ENCODE measurements around the gene TTF1.

Gene TTF1

DNA sequence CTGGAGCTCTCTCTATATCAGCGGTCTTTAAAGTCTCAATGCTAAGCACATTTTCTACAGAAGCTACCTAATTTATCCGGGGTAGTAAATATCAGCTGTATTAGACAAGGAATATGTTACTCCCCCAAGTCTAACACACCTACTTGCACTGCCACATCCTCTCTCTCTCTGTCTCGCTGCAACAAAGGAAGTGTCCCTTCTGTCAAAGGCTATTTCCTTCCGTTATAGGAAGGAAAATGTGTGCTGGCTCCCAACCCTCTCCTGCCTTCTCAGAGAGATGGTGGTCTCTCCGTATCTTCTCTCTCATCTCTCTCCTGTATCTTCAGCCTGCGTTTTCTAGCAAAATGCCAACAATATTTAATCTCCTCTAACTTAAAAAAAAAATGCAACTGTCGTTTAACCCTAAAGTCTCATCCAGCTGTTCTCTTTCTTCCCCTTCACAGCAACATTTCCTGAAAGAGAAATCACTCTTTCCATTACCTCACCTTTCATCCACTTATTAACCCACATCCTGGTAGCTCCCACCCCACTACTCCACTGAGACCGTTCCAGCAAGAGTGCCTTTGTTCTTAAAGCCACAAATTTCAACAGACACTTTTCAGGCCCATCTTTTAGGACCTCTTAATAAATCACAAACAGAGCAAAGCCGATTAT is 2.3 kb downstream of the TTF1 start:
- DNase-seq (ENCODE audit: extremely low read depth, low read depth): no peak
- TF ChIP-seq, protein P1, sequence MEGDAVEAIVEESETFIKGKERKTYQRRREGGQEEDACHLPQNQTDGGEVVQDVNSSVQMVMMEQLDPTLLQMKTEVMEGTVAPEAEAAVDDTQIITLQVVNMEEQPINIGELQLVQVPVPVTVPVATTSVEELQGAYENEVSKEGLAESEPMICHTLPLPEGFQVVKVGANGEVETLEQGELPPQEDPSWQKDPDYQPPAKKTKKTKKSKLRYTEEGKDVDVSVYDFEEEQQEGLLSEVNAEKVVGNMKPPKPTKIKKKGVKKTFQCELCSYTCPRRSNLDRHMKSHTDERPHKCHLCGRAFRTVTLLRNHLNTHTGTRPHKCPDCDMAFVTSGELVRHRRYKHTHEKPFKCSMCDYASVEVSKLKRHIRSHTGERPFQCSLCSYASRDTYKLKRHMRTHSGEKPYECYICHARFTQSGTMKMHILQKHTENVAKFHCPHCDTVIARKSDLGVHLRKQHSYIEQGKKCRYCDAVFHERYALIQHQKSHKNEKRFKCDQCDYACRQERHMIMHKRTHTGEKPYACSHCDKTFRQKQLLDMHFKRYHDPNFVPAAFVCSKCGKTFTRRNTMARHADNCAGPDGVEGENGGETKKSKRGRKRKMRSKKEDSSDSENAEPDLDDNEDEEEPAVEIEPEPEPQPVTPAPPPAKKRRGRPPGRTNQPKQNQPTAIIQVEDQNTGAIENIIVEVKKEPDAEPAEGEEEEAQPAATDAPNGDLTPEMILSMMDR (IDR thresholded peaks at IDR 0.05; ENCODE audit: low read depth, low read length): no peak

DNA sequence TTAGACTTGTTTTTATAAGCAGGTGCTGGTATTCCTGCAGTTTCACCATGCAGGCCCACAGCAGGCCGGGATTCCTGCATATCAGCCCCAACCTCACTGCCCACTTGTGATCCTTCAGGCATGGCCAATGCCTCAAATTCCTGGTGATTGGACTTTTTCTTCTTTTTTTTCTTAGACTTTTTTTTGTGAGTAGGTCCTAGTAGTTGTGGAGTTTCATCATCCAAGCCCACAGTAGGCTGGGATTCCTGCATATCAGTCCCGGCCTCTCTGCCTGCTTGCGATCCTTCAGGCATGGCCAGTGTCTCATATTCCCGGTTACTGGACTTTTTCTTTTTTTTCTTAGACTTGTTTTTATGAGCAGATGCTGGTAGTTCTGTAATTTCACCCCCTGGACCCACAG is 4.8 kb downstream of the TTF1 start:
- DNase-seq (ENCODE audit: extremely low read depth, low read depth): no peak
- TF ChIP-seq, protein P1 (IDR thresholded peaks at IDR 0.05; ENCODE audit: low read depth, low read length): no peak

DNA sequence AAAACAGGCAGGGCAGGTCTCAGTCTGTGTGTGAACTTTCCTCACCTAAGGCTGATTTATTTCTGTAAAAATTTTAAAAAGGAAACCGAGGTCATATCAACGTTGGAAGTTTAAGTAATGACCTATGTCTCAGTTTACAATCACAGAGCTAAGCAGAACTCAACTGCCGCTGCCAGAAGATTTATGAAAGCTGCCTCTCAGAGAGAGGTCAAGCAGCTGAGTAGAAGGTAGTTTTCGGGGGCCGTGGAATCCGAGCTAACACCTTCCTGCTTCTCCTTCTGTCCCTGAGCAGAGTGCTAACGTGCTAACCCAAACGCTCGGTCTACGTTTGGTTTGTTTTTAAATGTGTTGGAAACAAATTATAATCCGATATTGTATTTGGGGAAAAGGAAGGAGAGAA is 11.1 kb downstream of the TTF1 start:
- TF ChIP-seq, protein P1 (IDR thresholded peaks at IDR 0.05; ENCODE audit: low read depth, low read length): no peak
- DNase-seq (ENCODE audit: extremely low read depth, low read depth): no peak

DNA sequence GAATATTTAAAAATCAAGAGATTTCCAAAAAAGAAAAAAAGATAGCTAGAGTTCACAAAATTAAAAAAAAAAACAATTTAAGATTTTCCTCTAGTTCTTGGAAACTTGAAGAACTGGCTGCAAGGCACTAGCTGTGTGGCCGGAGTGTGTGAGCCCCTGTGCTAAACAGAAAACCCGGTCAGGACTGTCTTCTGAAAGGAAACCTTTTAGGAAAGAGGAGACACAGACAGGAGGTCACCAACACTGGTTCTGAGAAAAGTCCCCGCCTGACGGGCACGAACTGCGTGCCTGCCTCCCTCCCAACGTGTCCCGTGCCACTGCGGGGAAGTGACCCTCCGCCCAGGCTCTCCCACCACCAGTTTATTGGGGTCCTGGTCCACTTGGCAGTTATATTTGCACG is 15.2 kb downstream of the TTF1 start:
- DNase-seq (ENCODE audit: extremely low read depth, low read depth): no peak
- TF ChIP-seq, protein P1 (IDR thresholded peaks at IDR 0.05; ENCODE audit: low read depth, low read length): no peak

DNA sequence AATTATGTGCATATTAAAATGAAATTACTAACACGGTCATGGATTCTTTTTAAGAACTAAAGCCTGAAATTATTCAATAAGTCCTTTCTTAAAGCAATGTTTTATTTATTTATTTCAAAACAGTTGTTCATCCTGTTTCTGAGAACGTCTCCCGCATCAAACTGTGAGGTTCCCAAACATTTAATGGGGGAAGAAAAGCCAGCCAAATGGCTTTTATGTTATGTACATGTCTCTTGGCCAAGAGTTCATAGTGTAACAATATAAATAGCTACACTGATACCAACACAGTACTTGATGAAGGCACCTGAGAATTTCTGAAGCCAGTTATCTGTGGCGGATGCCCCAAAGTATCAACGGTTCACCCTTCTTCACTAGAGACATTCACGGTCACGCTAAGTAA is 15.7 kb downstream of the TTF1 start:
- TF ChIP-seq, protein P1 (IDR thresholded peaks at IDR 0.05; ENCODE audit: low read depth, low read length): no peak

DNA sequence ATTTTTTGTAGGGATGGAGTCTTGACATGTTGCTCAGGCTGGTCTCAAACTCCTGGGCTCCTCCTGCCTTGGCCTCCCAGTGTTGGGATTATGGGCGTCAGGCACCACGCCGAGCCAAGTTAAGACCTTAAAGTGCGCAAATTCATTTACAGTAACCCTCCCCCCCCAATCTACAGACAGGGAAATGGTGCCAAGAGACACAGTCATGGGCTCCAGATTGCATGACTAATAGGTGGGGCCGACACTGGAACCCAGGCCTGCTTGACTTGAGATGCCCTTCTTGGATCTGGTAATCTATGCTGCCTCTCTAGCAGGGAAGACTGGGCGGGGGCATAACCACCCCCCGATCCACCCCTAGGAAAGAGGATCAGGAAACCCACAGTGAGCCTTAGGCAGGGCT is 19.5 kb downstream of the TTF1 start:
- no peak for DNase-seq (ENCODE audit: extremely low read depth, low read depth)
- TF ChIP-seq, protein P1 (IDR thresholded peaks at IDR 0.05; ENCODE audit: low read depth, low read length): no peak

More for the DNA sequence above, 15.7 kb downstream of the TTF1 start:
- DNase-seq (ENCODE audit: extremely low read depth, low read depth): no peak

DNA sequence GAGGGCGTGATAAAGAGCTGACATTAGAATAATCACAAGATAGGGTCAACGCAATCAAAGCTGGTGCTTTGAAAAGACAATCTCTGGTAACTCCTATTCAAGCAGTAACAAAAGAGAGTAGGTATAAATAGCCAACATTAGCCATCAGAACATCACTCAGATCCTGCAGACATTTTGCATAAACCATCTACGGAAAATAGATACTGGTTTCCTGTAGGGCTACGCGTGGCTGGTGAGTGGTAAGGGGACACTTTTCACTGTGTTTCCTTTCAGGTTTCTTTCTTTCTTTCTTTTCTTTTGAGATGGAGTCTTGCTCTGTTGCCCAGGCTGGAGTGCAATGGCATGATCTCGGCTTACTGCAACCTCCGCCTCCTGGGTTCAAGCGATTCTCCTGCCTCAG is 22.3 kb downstream of the TTF1 start:
- no peak for DNase-seq (ENCODE audit: extremely low read depth, low read depth)

More for the DNA sequence above, 22.3 kb downstream of the TTF1 start:
- TF ChIP-seq, protein P1 (IDR thresholded peaks at IDR 0.05; ENCODE audit: low read depth, low read length): no peak

All from AG09319 (cell line).